Activated naive CD8-positive, alpha-beta T cell treated with anti-CD3 and anti-CD28 coated beads, Interleukin-2, amount 10 ng/mL, durations not matched to agents 7 days and 5 days (primary cell): ENCODE measurements around the gene FBXO24. TPM values are rescaled to one million over a fixed set of nuclear protein-coding genes. Genes with fewer than 3 reads are reported as not detected.
A peak's percentile ranks its signal among the peaks of the same experiment; 100 is the strongest.

ENCODE experiments used
- ATAC-seq: fragments of 150-1000 bp; cut with Tn5 transposase; one replicate; pipeline ENCODE4 v1.10.0; 2021; ENCODE audit warnings: low read depth, moderate library complexity
- POLR2A ChIA-PET: fragments of 350-600 bp; sonication (Branson Sonifier 250); formaldehyde crosslinking; loops from one replicate; lab custom pipeline; 2021; ENCODE audit warnings: antibody characterized with exemption; lab: Charles Lee
- DNase-seq: peaks from one replicate; pipeline ENCODE4 v3.0.0; 2021
- H3K27ac Mint-ChIP-seq: one replicate; pipeline ENCODE4 v1.8.0; 2022; ENCODE audit warnings: mild to moderate bottlenecking, mixed read lengths
- H3K27me3 Mint-ChIP-seq: one replicate; pipeline ENCODE4 v1.8.0; 2022; ENCODE audit warnings: mild to moderate bottlenecking, moderate library complexity, mixed read lengths
- H3K36me3 Mint-ChIP-seq: one replicate; pipeline ENCODE4 v1.8.0; 2021; ENCODE audit warnings: mild to moderate bottlenecking, mixed read lengths
- H3K4me1 Mint-ChIP-seq: one replicate; pipeline ENCODE4 v1.8.0; 2021; ENCODE audit warnings: mixed read lengths
- H3K4me3 Mint-ChIP-seq: one replicate; pipeline ENCODE4 v1.8.0; 2022; ENCODE audit warnings: mild to moderate bottlenecking, moderate library complexity, mixed read lengths
- H3K9me3 Mint-ChIP-seq: one replicate; pipeline ENCODE4 v1.8.0; 2021; ENCODE audit warnings: mixed read lengths
- total RNA-seq, 2 experiments: library from RNA; stranded (reverse); gene quantifications; one replicate each; pipeline ENCODE4 v1.2.3, GENCODE V29; 2021

The FBXO24 gene
- total RNA-seq, 2 experiments from 2014 or later, result 1.1 to 1.2 TPM

DNA sequence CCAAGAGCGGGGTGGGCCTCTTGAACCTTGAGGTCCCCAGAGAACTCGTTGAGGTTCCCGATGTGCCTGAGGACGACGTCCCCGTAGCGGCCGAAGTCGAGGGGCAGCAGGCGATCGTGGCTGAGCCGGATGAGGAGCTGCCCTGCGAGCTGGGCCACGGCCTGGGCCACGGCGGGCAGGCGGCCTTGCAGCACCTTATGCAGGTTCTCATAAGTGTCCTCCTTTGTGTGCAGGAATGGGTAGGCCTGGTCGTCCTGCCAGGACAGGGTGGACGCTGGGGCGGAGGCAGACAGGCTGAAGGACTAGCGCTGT, 41.1 kb downstream of the FBXO24 start:
- Mint-ChIP-seq H3K4me3 (peak overlapping the region; percentile 83), H3K27ac (peak overlapping the region; percentile 88), H3K9me3 (no peaks in the 10 kb centered on the region), H3K27me3 (peaks cover 2% of the 10 kb centered on the region), H3K4me1 (peaks cover 36% of the 10 kb centered on the region), H3K36me3 (peaks cover 6% of the 10 kb centered on the region)
- POLR2A ChIA-PET, result interaction anchor here (1.0 to 3.1 kb wide), 8 partner anchors 13 to 248 kb away, joined by 3 to 29 read pairs (median 6); partner anchors contain the start of genes AGFG2, FBXO24, LRCH4 and MOSPD3
- DNase-seq (no peak), ATAC-seq (no peak)

DNA sequence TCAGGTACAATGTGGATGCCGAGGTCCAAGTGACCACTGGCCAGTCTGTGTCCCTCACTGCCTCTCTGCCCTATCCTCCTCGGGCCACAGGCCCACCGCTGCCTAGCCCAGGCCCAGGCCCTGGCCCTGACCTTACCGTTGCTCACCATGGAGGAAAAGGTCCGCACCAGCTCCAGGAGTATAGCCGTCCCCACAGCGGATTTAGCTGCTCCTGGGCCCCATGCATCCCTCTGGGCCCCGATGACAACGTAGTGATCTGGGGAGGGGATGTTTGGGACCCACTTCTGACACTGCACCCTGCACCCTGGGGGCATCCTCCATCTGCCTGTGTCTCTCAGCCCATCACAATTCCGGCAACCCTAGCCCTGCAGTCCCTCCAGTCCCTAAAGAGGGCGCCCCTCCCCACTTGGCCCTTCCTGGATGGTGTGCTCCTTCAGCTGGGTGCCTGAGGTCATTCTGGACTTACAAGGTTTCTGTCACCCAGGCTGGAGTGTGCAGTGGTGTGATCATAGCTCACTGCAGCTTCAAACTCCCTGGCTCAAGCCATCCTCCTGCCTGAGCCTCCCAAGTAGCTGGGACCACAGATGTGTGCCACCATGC, 43.1 kb downstream of the FBXO24 start:
- Mint-ChIP-seq H3K36me3 (peaks cover 4% of the 10 kb centered on the region), H3K27ac (no peak overlapping the region), H3K4me1 (peaks cover 40% of the 10 kb centered on the region), H3K9me3 (no peaks in the 10 kb centered on the region), H3K27me3 (peaks cover 7% of the 10 kb centered on the region), H3K4me3 (no peak overlapping the region)
- no peak for DNase-seq
- ATAC-seq, result no peak
- POLR2A ChIA-PET, result interaction anchor here (1.2 to 1.4 kb wide), 2 partner anchors 9 to 17 kb away, joined by 3 to 4 read pairs; partner anchors contain the start of gene MOSPD3

DNA sequence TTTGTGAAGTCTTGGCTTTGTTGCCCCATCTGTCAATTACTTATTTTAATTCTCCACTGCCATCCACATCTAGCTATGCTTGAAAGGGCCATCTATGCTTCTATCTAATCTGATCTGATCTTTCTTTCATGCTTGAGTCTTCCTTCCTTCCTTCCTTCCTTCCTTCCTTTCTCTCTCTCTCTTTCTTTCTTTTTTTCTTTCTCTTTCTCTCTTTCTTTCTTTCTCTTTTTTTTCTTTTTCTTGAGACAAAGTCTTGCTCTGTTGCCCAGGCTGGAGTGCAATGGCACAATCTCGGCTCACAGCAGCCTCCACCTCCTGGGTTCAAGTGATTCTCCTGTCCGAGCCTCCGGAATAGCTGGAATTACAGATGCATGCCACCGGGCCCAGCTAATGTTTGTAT, 43.9 kb downstream of the FBXO24 start:
- H3K27ac Mint-ChIP-seq, result peak overlapping the region; percentile 57
- POLR2A ChIA-PET, result interaction anchor here (1.0 to 1.4 kb wide), 3 partner anchors 10 to 44 kb away, joined by 3 to 4 read pairs (median 4); partner anchors contain the start of genes FBXO24, LRCH4 and MOSPD3

DNA sequence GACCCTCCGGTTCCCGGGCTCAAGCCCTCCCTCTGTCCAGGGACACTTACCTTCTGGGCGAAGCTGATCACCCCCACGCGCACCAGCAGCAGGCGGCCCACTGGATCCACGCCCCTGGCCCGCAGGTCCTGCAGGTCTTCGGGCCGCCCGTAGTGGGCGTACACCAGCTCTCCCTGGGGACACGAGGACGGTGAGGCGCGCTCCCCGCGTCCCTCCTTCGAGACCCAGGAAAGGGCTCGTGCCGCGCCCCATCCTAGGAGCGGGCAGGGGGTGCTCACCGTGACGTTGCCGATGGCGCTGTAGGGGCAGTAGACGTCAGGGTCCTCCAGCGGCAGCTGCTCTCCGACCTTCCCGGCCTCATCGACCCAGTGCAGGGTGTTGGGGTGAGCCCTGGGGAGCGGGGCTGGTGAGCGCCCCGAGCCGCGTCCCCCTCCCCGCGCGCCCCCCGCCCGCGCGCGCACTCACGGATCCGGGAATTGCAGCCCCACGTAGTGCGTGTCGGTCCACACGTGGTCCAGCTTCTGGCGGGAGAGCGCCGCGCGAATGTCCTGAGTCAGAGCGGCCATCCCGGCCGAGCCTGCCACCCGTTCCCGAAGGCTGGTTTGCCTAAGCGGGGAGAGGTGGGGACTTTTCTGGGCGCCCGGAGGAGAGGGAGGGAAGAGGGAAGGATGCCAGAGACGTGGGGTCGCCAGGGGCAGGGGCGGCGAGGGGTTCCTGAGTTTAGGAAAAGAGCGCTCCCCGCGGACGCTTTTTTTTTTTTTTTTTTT, 47.0 kb downstream of the FBXO24 start:
- H3K36me3 Mint-ChIP-seq, result peaks cover 7% of the 10 kb centered on the region
- POLR2A ChIA-PET, result interaction anchor here (0.8 to 3.5 kb wide), 12 partner anchors 19 to 154 kb away, joined by 3 to 23 read pairs (median 8); partner anchors contain the start of genes FBXO24, GNB2, LRCH4 and MOSPD3
- H3K9me3 Mint-ChIP-seq, result no peaks in the 10 kb centered on the region
- ATAC-seq, result peak; percentile 71
- peaks cover 12% of the 10 kb centered on the region for H3K27me3 Mint-ChIP-seq
- peaks cover 31% of the 10 kb centered on the region for H3K4me1 Mint-ChIP-seq
- peak overlapping the region; percentile 87 for H3K4me3 Mint-ChIP-seq
- peak; percentile 73 for DNase-seq
- H3K27ac Mint-ChIP-seq, result peak overlapping the region; percentile 87

More for the DNA sequence above, 43.9 kb downstream of the FBXO24 start:
- DNase-seq (no peak), ATAC-seq (no peak)
- Mint-ChIP-seq H3K4me3 (peak overlapping the region; percentile 18), H3K36me3 (peaks cover 4% of the 10 kb centered on the region), H3K4me1 (peaks cover 40% of the 10 kb centered on the region), H3K27me3 (peaks cover 7% of the 10 kb centered on the region), H3K9me3 (no peaks in the 10 kb centered on the region)

DNA sequence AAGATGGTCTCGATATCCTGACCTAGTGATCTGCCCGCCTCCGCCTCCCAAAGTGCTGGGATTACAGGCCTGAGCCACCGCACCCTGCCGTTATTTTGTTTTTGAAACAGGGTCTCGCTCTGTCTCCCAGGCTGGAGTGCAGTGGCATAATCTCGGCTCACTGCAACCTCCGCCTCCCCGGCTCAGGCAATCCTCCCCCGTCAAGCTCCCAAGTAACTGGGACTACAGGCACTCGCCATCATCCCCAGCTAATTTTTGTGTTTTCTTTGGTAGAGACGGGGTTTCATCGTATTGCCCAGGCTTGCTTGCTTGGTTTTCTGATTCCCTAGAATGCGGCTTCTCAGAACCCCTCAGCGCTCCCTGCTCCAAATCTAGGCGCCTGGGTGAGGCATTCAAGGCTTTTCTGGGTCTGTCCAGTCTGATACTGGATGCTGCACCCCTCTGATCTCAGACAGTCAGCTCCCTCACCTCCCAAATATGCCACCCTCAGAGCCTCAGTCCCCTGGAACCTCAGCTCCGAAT, 53.9 kb downstream of the FBXO24 start:
- Mint-ChIP-seq H3K36me3 (peaks cover 5% of the 10 kb centered on the region), H3K9me3 (no peaks in the 10 kb centered on the region), H3K27ac (no peak overlapping the region), H3K4me1 (no peaks in the 10 kb centered on the region), H3K4me3 (no peak overlapping the region), H3K27me3 (peaks cover 5% of the 10 kb centered on the region)
- POLR2A ChIA-PET, result interaction anchor here (0.7 kb wide), 1 partner anchor 243 kb away, joined by 3 read pairs; no protein-coding TSS in a partner anchor
- ATAC-seq, result no peak
- DNase-seq, result no peak

DNA sequence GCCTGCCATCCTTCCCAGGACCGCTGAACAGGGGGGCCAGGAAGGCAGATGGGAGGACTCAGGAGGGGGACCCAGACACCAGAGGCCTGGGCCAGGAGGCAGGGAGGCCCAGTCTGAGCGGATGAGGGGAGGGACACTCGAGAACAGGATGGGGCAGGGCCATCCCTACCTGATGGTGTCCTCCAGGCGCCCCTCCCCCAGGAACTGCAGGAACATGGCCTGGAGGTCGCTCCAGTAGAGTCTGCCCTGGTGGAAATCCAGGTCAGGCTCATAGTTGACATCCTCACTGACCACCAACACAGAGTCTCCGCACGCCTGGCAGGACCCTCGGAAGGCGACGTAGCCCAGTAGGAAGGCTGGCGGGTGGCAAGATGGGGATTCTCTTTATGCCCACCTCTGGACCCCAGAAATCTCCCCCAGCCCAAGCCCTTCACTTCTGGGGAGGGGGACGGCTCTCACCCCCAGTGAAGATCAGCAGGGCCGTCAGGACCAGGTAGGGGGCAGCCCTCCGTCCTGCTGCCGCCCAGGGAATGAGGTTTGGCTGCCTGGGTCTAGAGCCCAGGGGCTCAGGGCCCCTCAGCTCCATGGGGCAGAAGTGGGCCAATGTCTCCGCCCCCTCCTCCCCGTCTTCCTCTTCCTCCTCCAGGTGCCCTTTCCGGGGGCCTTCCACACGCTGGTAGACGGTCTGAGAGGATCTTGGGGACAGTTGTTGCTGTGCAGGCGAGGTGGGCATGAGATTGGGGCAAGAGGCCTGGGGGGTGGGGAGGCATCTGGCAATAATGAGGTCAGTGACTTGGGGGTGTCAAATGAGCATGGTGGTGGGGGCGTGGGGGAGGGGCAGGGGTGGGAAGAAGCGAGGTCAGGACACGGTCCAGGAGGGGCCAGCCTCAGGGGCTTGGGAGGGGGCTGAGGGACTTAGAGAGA, 54.7 kb downstream of the FBXO24 start:
- Mint-ChIP-seq H3K36me3 (peaks cover 4% of the 10 kb centered on the region), H3K27me3 (peaks cover 5% of the 10 kb centered on the region), H3K9me3 (no peaks in the 10 kb centered on the region), H3K4me3 (no peak overlapping the region), H3K27ac (no peak overlapping the region), H3K4me1 (no peaks in the 10 kb centered on the region)
- POLR2A ChIA-PET, result no interaction called here
- ATAC-seq (no peak), DNase-seq (no peak)

DNA sequence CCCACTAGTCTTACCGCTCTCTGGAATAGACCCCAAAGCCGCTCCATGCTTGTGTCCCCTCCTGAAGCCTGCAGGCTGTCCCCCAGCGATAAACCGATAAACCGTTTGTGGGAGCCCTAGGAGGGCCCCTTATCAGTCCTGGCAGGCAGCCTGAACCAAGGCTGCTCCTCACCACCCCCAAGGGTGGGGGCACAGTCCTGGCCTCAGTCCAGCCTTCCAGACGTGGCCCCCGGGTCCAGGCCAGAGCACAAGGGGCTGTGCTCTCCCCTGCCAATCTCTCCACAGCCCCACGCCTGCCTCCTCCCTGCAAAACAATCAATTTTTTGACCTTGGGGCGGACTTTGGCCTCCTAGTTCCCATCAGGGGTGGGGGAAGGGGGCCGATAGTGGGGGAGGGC, 55.3 kb downstream of the FBXO24 start, which contains the start of gene TFR2:
Gene TFR2 (minus strand): TSS at position 90 of the 397 bp plus-strand sequence. CDS start 43 bp downstream, at position 47.
- ATAC-seq, result no peak
- H3K27ac Mint-ChIP-seq, result no peak within 1 kb of the TSS
- peaks cover 2% of the 10 kb centered on the region for H3K36me3 Mint-ChIP-seq
- H3K4me3 Mint-ChIP-seq, result no peak within 1 kb of the TSS
- no peaks in the 10 kb centered on the region for H3K9me3 Mint-ChIP-seq
- no peaks in the 10 kb centered on the region for H3K27me3 Mint-ChIP-seq
- POLR2A ChIA-PET, result no interaction called here
- H3K4me1 Mint-ChIP-seq, result no peaks in the 10 kb centered on the region
- DNase-seq, result no peak

DNA sequence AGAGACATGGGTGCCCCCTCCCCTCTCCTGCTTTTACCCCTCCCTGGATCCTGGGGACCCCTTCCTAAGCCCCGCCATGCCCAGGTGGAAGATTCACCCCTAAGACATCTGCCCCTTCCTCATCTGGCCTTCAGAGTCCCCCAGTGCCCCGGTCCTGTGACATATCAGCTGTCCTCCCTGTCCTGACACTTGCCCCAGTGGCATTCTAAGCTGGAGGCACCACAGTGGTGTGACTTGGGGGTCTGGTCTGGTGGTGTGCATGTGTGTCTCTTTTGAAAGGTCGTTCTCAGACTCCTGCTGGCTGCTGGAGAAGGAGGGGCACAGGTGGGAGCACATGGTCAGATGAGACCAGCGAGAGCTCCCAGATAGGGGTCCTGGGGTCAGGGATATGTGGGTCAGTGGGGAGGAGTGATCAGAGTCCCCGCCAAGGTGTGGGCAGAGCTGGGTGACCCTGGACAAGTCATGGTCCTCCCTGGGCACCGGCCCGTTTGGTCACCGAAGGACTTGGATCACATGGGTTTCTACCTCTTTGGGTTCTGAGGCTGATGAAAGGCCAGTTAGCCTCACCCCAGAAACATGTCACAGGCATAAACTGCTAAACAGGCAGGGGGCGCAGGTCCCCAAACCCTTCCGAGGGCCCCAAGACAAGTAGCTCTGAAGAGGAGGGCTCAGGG, 55.9 kb downstream of the FBXO24 start:
- no peaks in the 10 kb centered on the region for H3K27me3 Mint-ChIP-seq
- H3K27ac Mint-ChIP-seq, result no peak overlapping the region
- no peak for DNase-seq
- no peak overlapping the region for H3K4me3 Mint-ChIP-seq
- H3K4me1 Mint-ChIP-seq, result no peaks in the 10 kb centered on the region
- ATAC-seq, result no peak
- POLR2A ChIA-PET, result no interaction called here
- no peaks in the 10 kb centered on the region for H3K9me3 Mint-ChIP-seq
- no peaks in the 10 kb centered on the region for H3K36me3 Mint-ChIP-seq

DNA sequence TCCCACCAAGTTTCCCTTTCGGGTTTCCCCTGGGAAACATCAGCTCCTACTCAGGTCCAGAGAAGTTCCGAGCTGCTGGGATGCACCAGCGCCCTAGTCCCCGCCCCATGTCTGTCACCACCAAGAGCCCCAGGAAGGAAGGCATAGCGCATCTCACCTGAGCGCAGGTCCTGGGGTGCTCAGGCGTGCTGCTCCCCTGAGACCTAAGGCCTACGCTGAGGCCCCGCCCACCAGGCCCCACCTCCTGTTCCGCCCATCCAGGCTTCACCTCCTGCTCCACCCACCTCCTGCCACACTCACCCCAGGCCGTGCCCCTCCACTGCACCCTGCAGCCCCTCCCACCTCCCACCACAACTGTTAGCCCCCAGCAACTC, 56.4 kb downstream of the FBXO24 start:
- Mint-ChIP-seq H3K36me3 (no peaks in the 10 kb centered on the region), H3K4me1 (no peaks in the 10 kb centered on the region), H3K27ac (no peak overlapping the region), H3K9me3 (no peaks in the 10 kb centered on the region), H3K27me3 (peaks cover under 1% of the 10 kb centered on the region), H3K4me3 (no peak overlapping the region)
- POLR2A ChIA-PET, result no interaction called here
- ATAC-seq (peak; percentile 63), DNase-seq (no peak)

DNA sequence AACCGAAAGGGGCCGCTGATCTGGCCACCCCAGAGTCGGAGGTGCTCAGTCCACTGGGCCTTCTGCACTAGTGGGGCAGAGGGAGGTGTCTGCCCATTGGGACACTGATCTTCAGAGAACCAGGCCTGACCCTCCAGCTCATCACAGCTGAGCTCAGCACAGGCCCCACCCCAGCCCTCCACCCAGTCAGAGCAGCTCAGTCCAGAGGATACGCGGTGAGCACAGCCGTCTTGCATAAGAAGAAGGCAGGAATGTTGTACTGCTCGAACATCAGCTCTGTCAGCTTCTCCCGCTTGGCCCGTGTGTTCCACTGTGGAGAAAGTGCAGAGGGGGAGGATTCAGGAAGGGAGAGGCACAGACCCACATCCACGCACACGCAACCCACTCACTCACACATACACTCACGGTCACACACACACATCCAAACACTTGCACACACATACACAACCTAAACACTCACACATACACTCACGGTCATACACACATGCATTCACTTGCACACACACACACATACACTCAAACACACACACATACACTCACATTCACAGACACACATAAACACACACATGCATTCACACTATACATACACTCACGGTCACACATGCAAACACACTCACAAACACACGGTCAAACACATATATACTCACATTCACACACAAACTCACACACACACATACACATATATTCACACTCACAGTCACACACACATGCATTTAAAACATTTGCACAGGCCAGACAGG, 63.9 kb downstream of the FBXO24 start:
- Mint-ChIP-seq H3K27ac (no peak overlapping the region), H3K36me3 (no peaks in the 10 kb centered on the region), H3K9me3 (no peaks in the 10 kb centered on the region), H3K4me3 (no peak overlapping the region), H3K27me3 (peaks cover 19% of the 10 kb centered on the region), H3K4me1 (peaks cover 2% of the 10 kb centered on the region)
- POLR2A ChIA-PET, result interaction anchor here (0.6 kb wide), 1 partner anchor 24 kb away, joined by 3 read pairs; no protein-coding TSS in a partner anchor
- ATAC-seq (no peak), DNase-seq (no peak)
